HEK293T (cell line): ENCODE results near the gene TCF25.

Source experiments
- CTCF ChIA-PET: fragments of 350-600 bp; formaldehyde crosslinking; extraction: SDS; loops from one replicate; lab custom pipeline; 2021; ENCODE audit warnings: antibody characterized with exemption, inconsistent platforms; lab: Yijun Ruan, JAX
- POLR2A ChIA-PET: fragments of 350-600 bp; formaldehyde crosslinking; extraction: SDS; loops from one replicate; lab custom pipeline; 2020; ENCODE audit warnings: antibody characterized with exemption, inconsistent platforms; lab: Yijun Ruan, JAX
- DNase-seq: peaks from one replicate; pipeline ENCODE4 v3.0.0; 2012; ENCODE audit warnings: mixed read lengths; ENCODE audit errors: extremely low spot score
- ARNT ChIP-seq: fragments of 450-650 bp; IDR thresholded peaks from 2 replicates; pipeline ENCODE4 v1.6.1; 2017; ENCODE audit warnings: mild to moderate bottlenecking
- BHLHE40 ChIP-seq: fragments of 450-650 bp; IDR thresholded peaks from 2 replicates; pipeline ENCODE4 v1.6.1; 2016; ENCODE audit warnings: mild to moderate bottlenecking, moderate library complexity, borderline replicate concordance
- CTBP1 ChIP-seq: fragments of 450-650 bp; IDR thresholded peaks from 2 replicates; pipeline ENCODE4 v1.6.1; 2016; ENCODE audit warnings: borderline replicate concordance
- ELF4 ChIP-seq: fragments of 450-650 bp; IDR thresholded peaks from 2 replicates; pipeline ENCODE4 v1.6.1; 2017; ENCODE audit warnings: antibody characterized with exemption
- FOXA1 ChIP-seq: fragments of 450-650 bp; IDR thresholded peaks from 2 replicates; pipeline ENCODE4 v1.6.1; 2016; ENCODE audit warnings: mild to moderate bottlenecking
- FOXK2 ChIP-seq: fragments of 450-650 bp; IDR thresholded peaks from 2 replicates; pipeline ENCODE4 v1.6.1; 2016; ENCODE audit warnings: mild to moderate bottlenecking
- FOXM1 ChIP-seq: fragments of 450-650 bp; IDR thresholded peaks from 2 replicates; pipeline ENCODE4 v1.6.1; 2017; ENCODE audit warnings: mild to moderate bottlenecking, borderline replicate concordance
- HDGF ChIP-seq: fragments of 450-650 bp; IDR thresholded peaks from 2 replicates; pipeline ENCODE4 v1.6.1; 2017; ENCODE audit warnings: antibody characterized with exemption, borderline replicate concordance
- L3MBTL2 ChIP-seq: fragments of 450-650 bp; conservative IDR thresholded peaks from 2 replicates; pipeline ENCODE4 v1.6.1; 2016; ENCODE audit warnings: mild to moderate bottlenecking
- LEF1 ChIP-seq: fragments of 450-650 bp; IDR thresholded peaks from 2 replicates; pipeline ENCODE4 v1.6.1; 2017; ENCODE audit warnings: mild to moderate bottlenecking, borderline replicate concordance
- NFRKB ChIP-seq: fragments of 450-650 bp; IDR thresholded peaks from 2 replicates; pipeline ENCODE4 v1.6.1; 2016; ENCODE audit warnings: mild to moderate bottlenecking, moderate library complexity
- PKNOX1 ChIP-seq: fragments of 450-650 bp; IDR thresholded peaks from 2 replicates; pipeline ENCODE4 v1.6.1; 2016
- SP1 ChIP-seq: fragments of 450-650 bp; IDR thresholded peaks from 2 replicates; pipeline ENCODE4 v1.6.1; 2017
- SUZ12 ChIP-seq: fragments of 450-650 bp; IDR thresholded peaks from 2 replicates; pipeline ENCODE4 v1.6.1; 2016; ENCODE audit warnings: mild to moderate bottlenecking
- TARDBP ChIP-seq: fragments of 450-650 bp; IDR thresholded peaks from 2 replicates; pipeline ENCODE4 v1.6.1; 2016
- ZNF384 ChIP-seq: fragments of 450-650 bp; IDR thresholded peaks from 2 replicates; pipeline ENCODE4 v1.6.1; 2016

TCF25 gene

DNA sequence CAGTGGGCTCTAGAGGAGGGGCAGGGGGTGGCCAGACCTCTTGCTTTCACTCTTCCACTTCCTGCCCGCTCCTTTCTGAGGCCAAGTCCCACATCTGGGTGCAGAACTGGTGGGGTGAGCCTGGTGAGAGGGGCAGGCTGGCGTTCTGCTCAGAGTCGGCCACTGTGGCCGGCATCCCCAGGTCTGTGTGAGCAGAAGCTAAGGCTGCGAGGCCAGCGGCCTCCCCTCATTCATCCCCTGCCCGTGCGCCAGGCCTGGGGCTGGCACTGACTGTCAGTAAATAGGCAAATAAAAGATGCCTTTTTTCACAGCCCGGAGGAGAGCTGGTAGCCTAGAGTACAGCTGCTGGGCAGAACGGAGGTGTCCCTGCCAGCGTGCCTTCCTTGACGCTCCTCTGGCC is 76.4 kb downstream of the TCF25 start:
- no peak for DNase-seq
- POLR2A ChIA-PET = interaction anchor here (0.8 to 1.7 kb wide), 3 partner anchors 11 to 23 kb away, joined by 3 read pairs; no protein-coding TSS in a partner anchor
- CTCF ChIA-PET = interaction anchor here (0.7 kb wide), 1 partner anchor 31 kb away, joined by 3 read pairs; the partner anchor contains the start of gene MC1R
- TF ChIP-seq LEF1 = no peak
- no peak for TF ChIP-seq FOXM1
- no peak for TF ChIP-seq NFRKB
- no peak for TF ChIP-seq SUZ12
- no peak for TF ChIP-seq CTBP1
- TF ChIP-seq PKNOX1 = no peak
- TF ChIP-seq HDGF = no peak
- TF ChIP-seq ARNT = no peak
- no peak for TF ChIP-seq ELF4
- TF ChIP-seq TARDBP = no peak
- no peak for TF ChIP-seq SP1
- TF ChIP-seq BHLHE40 = no peak
- no peak for TF ChIP-seq FOXA1
- TF ChIP-seq L3MBTL2 = no peak
- TF ChIP-seq ZNF384 = no peak
- no peak for TF ChIP-seq FOXK2

GRCh38 chr16:89951509-89951908 is 78.1 kb downstream of the TCF25 start:
- DNase-seq = no peak
- ChIA-PET POLR2A (interaction anchor here (0.7 to 1.4 kb wide), 2 partner anchors 22 to 238 kb away, joined by 5 to 8 read pairs; no protein-coding TSS in a partner anchor), CTCF (no interaction called here)
- no peak for TF ChIP-seq NFRKB
- TF ChIP-seq TARDBP = no peak
- no peak for TF ChIP-seq ZNF384
- no peak for TF ChIP-seq BHLHE40
- TF ChIP-seq SP1 = no peak
- no peak for TF ChIP-seq SUZ12
- TF ChIP-seq FOXM1 = no peak
- no peak for TF ChIP-seq ELF4

DNA sequence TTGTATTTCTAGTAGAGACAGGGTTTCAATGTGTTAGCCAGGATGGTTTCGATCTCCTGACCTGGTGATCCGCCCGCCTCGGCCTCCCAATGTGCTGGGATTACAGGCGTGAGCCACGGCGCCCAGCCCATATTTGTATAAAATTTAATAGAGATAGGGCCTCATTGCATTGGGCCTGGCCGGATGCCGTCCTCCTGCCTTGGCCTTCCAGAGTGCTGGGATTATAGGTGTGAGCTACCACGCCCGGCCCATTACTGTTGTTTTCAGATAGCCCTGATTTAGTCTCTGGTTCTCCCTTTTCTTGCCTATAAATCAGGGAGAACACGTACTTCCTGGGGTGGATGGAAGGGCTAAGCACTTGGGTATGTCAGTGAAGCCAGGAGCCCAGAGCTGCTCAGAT is 78.7 kb downstream of the TCF25 start:
- POLR2A ChIA-PET = interaction anchor here (0.7 to 1.4 kb wide), 2 partner anchors 21 to 238 kb away, joined by 5 to 8 read pairs; no protein-coding TSS in a partner anchor
- CTCF ChIA-PET = no interaction called here
- TF ChIP-seq L3MBTL2 = no peak
- no peak for TF ChIP-seq PKNOX1
- no peak for TF ChIP-seq FOXA1
- no peak for TF ChIP-seq SUZ12
- TF ChIP-seq HDGF = no peak
- TF ChIP-seq SP1 = no peak
- TF ChIP-seq LEF1 = no peak
- TF ChIP-seq FOXK2 = no peak
- no peak for TF ChIP-seq FOXM1
- TF ChIP-seq ARNT = no peak
- no peak for TF ChIP-seq TARDBP
- TF ChIP-seq ZNF384 = no peak
- no peak for TF ChIP-seq ELF4
- no peak for TF ChIP-seq NFRKB
- no peak for DNase-seq

- ChIA-PET POLR2A (no interaction called here), CTCF (no interaction called here)
- TF ChIP-seq TARDBP (no peak), ELF4 (no peak), HDGF (no peak), NFRKB (no peak), BHLHE40 (no peak), FOXM1 (no peak), ARNT (no peak), CTBP1 (no peak), FOXA1 (no peak), ZNF384 (no peak), LEF1 (no peak), L3MBTL2 (no peak), SP1 (no peak)
- no peak for DNase-seq
Measured at GRCh38 chr16:89952551-89952950, 79.2 kb downstream of the TCF25 start.

- POLR2A ChIA-PET = interaction anchor here (1.0 to 1.1 kb wide), 2 partner anchors 16 to 18 kb away, joined by 3 to 6 read pairs; no protein-coding TSS in a partner anchor
- TF ChIP-seq PKNOX1 (no peak), FOXA1 (no peak), BHLHE40 (no peak), ELF4 (no peak), TARDBP (no peak), HDGF (no peak), CTBP1 (no peak), L3MBTL2 (no peak), FOXK2 (no peak), NFRKB (no peak), SUZ12 (no peak), ARNT (no peak), ZNF384 (no peak), FOXM1 (no peak), SP1 (no peak), LEF1 (no peak)
- CTCF ChIA-PET = no interaction called here
- DNase-seq = no peak
Measured at GRCh38 chr16:89953671-89954406, 80.4 kb downstream of the TCF25 start.

GRCh38 chr16:89954462-89954861 is 81.1 kb downstream of the TCF25 start:
- ChIA-PET CTCF (no interaction called here), POLR2A (interaction anchor here (1.0 to 1.1 kb wide), 2 partner anchors 16 to 18 kb away, joined by 3 to 6 read pairs; no protein-coding TSS in a partner anchor)
- no peak for DNase-seq
- TF ChIP-seq ARNT (no peak), FOXK2 (no peak), CTBP1 (no peak), ELF4 (no peak), FOXA1 (no peak), NFRKB (no peak), LEF1 (no peak), TARDBP (no peak), SP1 (no peak), L3MBTL2 (no peak), HDGF (no peak), PKNOX1 (no peak), FOXM1 (no peak), ZNF384 (no peak), BHLHE40 (no peak)
